ENCODE results near the gene TRAPPC14. TPM values are rescaled to one million over a fixed set of nuclear protein-coding genes. Genes with fewer than 3 reads are reported as not detected.
"Not testable (repeated sequence)": the region's sequence is repeated elsewhere in the genome, so short reads cannot be mapped to it uniquely, and the experiment has no call there.

Gene TRAPPC14
- total RNA-seq, 1 donor from 2014 or later: 30.2 TPM

DNA sequence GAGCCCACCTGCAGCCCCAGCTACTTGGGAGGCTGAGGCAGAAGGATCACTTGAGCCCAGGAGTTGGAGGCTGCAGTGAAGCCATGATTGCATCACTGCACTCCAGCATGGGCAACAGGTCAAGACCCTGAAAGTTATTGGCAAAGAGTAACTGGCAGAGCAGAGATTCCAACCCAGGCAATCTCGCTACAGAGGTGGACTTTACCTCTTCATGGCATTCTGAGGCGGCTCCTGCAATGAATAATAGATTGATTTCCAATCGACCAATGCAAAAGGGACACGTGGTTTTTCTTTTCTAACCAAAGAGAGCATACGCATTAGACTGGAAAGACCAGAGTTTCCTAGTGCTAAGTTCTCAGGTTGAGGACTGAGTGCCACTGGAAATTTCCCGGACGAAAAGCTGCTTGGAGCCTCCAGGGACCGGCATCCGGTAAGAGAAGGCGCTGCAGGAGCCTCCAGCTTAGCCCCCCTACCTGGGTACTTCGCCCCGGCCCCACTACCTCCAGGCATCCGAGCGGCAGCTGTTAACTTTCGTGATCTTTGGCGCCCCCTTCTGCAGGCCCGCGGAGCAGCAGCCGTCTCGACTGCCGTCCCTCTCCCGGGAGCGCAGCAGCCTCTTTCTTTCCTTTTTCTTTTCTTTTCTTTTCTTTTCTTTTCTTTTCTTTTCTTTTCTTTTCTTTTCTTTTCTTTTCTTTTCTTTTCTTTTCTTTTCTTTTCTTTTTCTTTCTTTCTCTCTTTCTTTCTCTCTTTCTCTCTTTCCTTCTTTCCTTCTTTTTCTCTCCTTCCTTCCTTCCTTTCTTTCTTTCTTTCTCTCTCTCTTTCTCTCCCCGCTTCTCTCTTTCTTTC lies 27.7 kb downstream of the TRAPPC14 start:
- TF ChIP-seq, protein P1, sequence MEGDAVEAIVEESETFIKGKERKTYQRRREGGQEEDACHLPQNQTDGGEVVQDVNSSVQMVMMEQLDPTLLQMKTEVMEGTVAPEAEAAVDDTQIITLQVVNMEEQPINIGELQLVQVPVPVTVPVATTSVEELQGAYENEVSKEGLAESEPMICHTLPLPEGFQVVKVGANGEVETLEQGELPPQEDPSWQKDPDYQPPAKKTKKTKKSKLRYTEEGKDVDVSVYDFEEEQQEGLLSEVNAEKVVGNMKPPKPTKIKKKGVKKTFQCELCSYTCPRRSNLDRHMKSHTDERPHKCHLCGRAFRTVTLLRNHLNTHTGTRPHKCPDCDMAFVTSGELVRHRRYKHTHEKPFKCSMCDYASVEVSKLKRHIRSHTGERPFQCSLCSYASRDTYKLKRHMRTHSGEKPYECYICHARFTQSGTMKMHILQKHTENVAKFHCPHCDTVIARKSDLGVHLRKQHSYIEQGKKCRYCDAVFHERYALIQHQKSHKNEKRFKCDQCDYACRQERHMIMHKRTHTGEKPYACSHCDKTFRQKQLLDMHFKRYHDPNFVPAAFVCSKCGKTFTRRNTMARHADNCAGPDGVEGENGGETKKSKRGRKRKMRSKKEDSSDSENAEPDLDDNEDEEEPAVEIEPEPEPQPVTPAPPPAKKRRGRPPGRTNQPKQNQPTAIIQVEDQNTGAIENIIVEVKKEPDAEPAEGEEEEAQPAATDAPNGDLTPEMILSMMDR (IDR thresholded peaks at IDR 0.05; ENCODE audit: unreplicated experiment): peak; percentile 92
- H3K27ac Mint-ChIP-seq (ENCODE audit: unreplicated experiment): no peak overlapping the region
- no peaks in the 10 kb centered on the region for H3K9me3 Mint-ChIP-seq (ENCODE audit: unreplicated experiment)
- no peaks in the 10 kb centered on the region for H3K27me3 Mint-ChIP-seq (ENCODE audit: unreplicated experiment)
- H3K4me3 Mint-ChIP-seq (ENCODE audit: unreplicated experiment): no peak overlapping the region
- peak; percentile 90 for DNase-seq (ENCODE audit: low spot score)
- H3K36me3 Mint-ChIP-seq (ENCODE audit: low read depth, unreplicated experiment): no peaks in the 10 kb centered on the region
- H3K4me1 Mint-ChIP-seq (ENCODE audit: unreplicated experiment): peaks cover 11% of the 10 kb centered on the region

DNA sequence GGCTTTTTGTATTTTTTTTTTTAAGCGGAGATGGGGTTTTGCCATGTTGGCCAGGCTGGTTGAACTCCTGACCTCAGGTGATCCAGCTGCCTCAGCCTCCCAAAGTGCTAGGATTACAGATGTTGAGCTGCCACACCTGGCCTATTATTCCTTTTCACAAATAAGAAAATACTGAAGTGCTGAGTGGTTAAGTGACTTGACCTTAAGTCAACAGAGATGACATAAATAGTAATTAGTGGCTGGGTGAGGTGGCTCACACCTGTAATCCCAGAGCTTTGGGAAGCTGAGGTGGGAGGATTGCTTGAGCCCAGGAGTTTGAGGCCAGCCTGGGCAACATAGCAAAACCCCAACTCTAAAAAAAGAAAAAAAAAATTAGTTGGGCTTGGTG lies 28.3 kb downstream of the TRAPPC14 start:
- not testable (repeated sequence) for DNase-seq (ENCODE audit: low spot score); H3K27ac Mint-ChIP-seq (ENCODE audit: unreplicated experiment); H3K9me3 Mint-ChIP-seq (ENCODE audit: unreplicated experiment); H3K36me3 Mint-ChIP-seq (ENCODE audit: low read depth, unreplicated experiment); H3K4me3 Mint-ChIP-seq (ENCODE audit: unreplicated experiment); H3K27me3 Mint-ChIP-seq (ENCODE audit: unreplicated experiment)
- peaks cover 11% of the 10 kb centered on the region for H3K4me1 Mint-ChIP-seq (ENCODE audit: unreplicated experiment)

DNA sequence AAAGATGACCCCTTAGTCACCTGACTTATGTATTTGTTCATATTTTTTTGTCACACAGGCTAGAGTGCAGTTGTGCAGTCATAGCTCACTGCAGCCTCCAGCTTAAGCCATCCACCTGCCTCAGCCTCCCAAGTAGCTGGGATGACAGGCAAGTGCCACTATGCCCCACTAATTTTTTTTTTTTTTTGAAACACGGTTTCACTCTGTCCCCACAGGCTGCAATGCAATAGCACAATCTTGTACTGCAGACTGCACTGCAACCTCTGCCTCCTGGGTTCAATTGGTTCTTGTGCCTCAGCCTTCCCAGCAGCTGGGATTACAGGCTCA lies 29.9 kb downstream of the TRAPPC14 start:
- peak overlapping the region; percentile 85 for H3K4me3 Mint-ChIP-seq (ENCODE audit: unreplicated experiment)

DNA sequence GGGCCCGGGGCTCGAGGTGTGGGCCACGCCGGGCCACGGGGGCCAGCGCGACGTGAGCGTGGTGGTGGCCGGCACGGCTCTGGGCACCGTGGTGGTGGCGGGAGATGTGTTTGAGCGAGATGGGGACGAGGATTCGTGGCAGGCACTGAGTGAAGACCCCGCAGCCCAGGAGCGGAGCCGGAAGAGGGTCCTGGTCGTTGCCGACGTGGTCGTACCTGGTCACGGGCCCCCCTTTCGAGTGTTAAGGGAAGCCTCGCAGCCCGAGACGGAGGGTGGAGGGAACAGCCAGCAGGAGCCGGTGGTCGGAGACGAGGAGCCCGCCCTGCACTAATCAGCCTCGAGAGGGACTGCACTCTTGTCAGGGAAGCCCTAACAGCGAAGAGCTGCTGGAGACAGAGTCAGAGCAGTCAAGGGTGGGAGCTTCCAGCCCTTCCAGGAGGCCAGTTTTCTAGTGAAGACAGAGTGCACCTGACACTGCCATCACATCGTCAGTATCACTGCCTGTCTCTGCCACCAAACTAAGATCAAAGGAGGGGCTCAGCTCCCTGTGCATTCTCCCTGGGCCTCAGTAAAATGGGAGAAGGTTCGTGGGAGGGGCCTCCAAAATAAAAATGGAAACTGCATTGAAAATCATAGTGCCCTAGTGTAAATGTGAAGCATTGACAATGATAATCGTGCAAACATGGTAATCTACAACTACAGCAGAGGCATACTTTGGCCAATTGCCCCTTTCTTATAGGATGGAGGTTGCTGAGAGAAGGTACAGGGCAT lies 30.5 kb downstream of the TRAPPC14 start:
- no peak overlapping the region for H3K27ac Mint-ChIP-seq (ENCODE audit: unreplicated experiment)
- peak; percentile 37 for DNase-seq (ENCODE audit: low spot score)
- peaks cover 5% of the 10 kb centered on the region for H3K36me3 Mint-ChIP-seq (ENCODE audit: low read depth, unreplicated experiment)
- peaks cover 22% of the 10 kb centered on the region for H3K4me1 Mint-ChIP-seq (ENCODE audit: unreplicated experiment)
- H3K9me3 Mint-ChIP-seq (ENCODE audit: unreplicated experiment): no peaks in the 10 kb centered on the region
- H3K4me3 Mint-ChIP-seq (ENCODE audit: unreplicated experiment): peak overlapping the region; percentile 85
- H3K27me3 Mint-ChIP-seq (ENCODE audit: unreplicated experiment): peaks cover 2% of the 10 kb centered on the region
- TF ChIP-seq, protein P1 (IDR thresholded peaks at IDR 0.05; ENCODE audit: unreplicated experiment): no peak

More for the DNA sequence above, 29.9 kb downstream of the TRAPPC14 start:
- TF ChIP-seq, protein P1 (IDR thresholded peaks at IDR 0.05; ENCODE audit: unreplicated experiment): no peak
- DNase-seq (ENCODE audit: low spot score): no peak
- Mint-ChIP-seq H3K4me1 (ENCODE audit: unreplicated experiment) (peaks cover 22% of the 10 kb centered on the region), H3K9me3 (ENCODE audit: unreplicated experiment) (no peaks in the 10 kb centered on the region), H3K36me3 (ENCODE audit: low read depth, unreplicated experiment) (peaks cover 5% of the 10 kb centered on the region), H3K27ac (ENCODE audit: unreplicated experiment) (no peak overlapping the region), H3K27me3 (ENCODE audit: unreplicated experiment) (peaks cover 2% of the 10 kb centered on the region)

DNA sequence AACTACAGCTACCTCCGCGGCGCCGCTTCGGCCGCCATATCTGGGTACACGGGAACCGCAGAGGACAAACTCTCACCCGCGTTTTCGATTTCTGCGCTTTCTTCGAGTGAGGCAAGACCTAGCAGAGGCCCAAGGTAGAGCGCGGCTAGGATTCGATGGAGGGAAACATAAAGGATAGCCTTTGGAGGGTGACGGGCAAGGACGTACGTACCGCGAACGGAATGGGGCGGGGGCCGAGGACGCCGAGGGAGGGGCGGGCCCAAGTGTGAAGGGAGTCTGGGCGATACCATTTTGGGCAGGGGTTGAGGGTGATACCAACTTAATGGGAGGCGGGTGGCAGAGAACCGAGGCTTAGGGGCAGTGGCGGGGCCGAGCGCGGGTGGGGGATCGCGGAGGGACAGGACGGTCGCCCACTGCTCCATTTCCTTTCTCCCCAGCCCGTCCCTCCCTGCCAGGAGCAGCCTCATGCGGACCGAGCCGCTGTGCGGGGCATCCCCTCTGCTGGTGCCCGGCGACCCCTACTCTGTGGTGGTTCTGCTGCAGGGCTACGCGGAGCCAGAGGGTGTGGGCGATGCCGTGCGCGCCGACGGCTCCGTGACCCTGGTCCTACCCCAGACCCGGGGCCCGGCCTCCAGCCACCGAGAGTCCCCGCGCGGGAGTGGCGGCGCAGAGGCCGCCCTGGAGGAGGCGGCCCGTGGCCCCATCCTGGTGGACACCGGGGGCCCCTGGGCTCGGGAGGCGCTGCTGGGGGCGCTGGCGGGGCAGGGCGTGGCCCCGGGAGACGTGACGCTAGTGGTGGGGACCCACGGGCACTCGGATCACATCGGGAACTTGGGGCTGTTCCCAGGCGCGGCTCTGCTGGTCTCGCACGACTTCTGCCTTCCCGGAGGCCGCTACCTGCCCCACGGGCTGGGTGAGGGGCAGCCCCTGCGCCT lies 31.3 kb downstream of the TRAPPC14 start, which contains the start of gene MBLAC1:
Gene MBLAC1 (plus strand): TSS at position 37 of the 935 bp plus-strand sequence. CDS start 429 bp downstream, at position 466.
- peaks cover 6% of the 10 kb centered on the region for H3K27me3 Mint-ChIP-seq (ENCODE audit: unreplicated experiment)
- H3K4me3 Mint-ChIP-seq (ENCODE audit: unreplicated experiment): peak within 1 kb of the TSS; percentile 99
- DNase-seq (ENCODE audit: low spot score): peak; percentile 83
- TF ChIP-seq, protein P1 (IDR thresholded peaks at IDR 0.05; ENCODE audit: unreplicated experiment): no peak
- H3K4me1 Mint-ChIP-seq (ENCODE audit: unreplicated experiment): peaks cover 19% of the 10 kb centered on the region
- H3K27ac Mint-ChIP-seq (ENCODE audit: unreplicated experiment): peak within 1 kb of the TSS; percentile 97
- H3K36me3 Mint-ChIP-seq (ENCODE audit: low read depth, unreplicated experiment): peaks cover 8% of the 10 kb centered on the region
- no peaks in the 10 kb centered on the region for H3K9me3 Mint-ChIP-seq (ENCODE audit: unreplicated experiment)
